Neural crest cell (in vitro differentiated cells): ENCODE measurements around the gene E2F1. TPM values are rescaled to one million over a fixed set of nuclear protein-coding genes. Genes with fewer than 3 reads are reported as not detected.
"Not testable (repeated sequence)": the region's sequence is repeated elsewhere in the genome, so short reads cannot be mapped to it uniquely, and the experiment has no call there.

ENCODE experiments used
- DNase-seq: peaks from one replicate; pipeline ENCODE4 v3.0.0; 2021; ENCODE audit warnings: low read depth, mixed read lengths, low spot score
- H3K27ac Mint-ChIP-seq: one replicate; pipeline ENCODE4 v1.8.0; 2021; ENCODE audit warnings: mild to moderate bottlenecking, mixed read lengths; ENCODE audit not compliant: unreplicated experiment
- H3K27me3 Mint-ChIP-seq: 2 replicates; pipeline ENCODE4 v1.8.0; 2021; ENCODE audit warnings: low read depth, mild to moderate bottlenecking, mixed read lengths
- H3K36me3 Mint-ChIP-seq: 2 replicates; pipeline ENCODE4 v1.8.0; 2021; ENCODE audit warnings: low read depth, mild to moderate bottlenecking, mixed read lengths
- H3K4me1 Mint-ChIP-seq: 2 replicates; pipeline ENCODE4 v1.8.0; 2021; ENCODE audit warnings: mixed read lengths
- H3K4me3 Mint-ChIP-seq: one replicate; pipeline ENCODE4 v1.8.0; 2021; ENCODE audit warnings: mild to moderate bottlenecking, mixed read lengths
- H3K9me3 Mint-ChIP-seq: 2 replicates; pipeline ENCODE4 v1.8.0; 2021; ENCODE audit warnings: mixed read lengths
- CTCF ChIP-seq: fragments of 200-600 bp; sonication (generic); conservative IDR thresholded peaks from 2 replicates; pipeline ENCODE4 v1.5.0; 2021; ENCODE audit warnings: antibody characterized with exemption, mild to moderate bottlenecking
- total RNA-seq: library from RNA; stranded (reverse); gene quantifications from 2 replicates; pipeline ENCODE4 v1.2.1, GENCODE V29; 2021

Gene E2F1
- total RNA-seq, 1 donor from 2014 or later: 94.9 TPM

- Mint-ChIP-seq H3K4me1 (peaks cover 29% of the 10 kb centered on the region), H3K27ac (no peak overlapping the region), H3K27me3 (peaks cover 3% of the 10 kb centered on the region), H3K9me3 (no peaks in the 10 kb centered on the region), H3K36me3 (peaks cover 10% of the 10 kb centered on the region), H3K4me3 (peak overlapping the region; percentile 27)
- TF ChIP-seq CTCF: no peak
- no peak for DNase-seq
Observed at GRCh38 chr20:33650111-33650752, 36.0 kb downstream of the E2F1 start.

- Mint-ChIP-seq H3K4me1 (peaks cover 29% of the 10 kb centered on the region), H3K27me3 (peaks cover 3% of the 10 kb centered on the region), H3K36me3 (peaks cover 11% of the 10 kb centered on the region), H3K27ac (peak overlapping the region; percentile 79), H3K9me3 (no peaks in the 10 kb centered on the region), H3K4me3 (peak overlapping the region; percentile 54)
- no peak for DNase-seq
- TF ChIP-seq CTCF: no peak
Observed at GRCh38 chr20:33649201-33649681, 36.9 kb downstream of the E2F1 start.

GRCh38 chr20:33648396-33649004 is 37.7 kb downstream of the E2F1 start:
- Mint-ChIP-seq H3K9me3 (no peaks in the 10 kb centered on the region), H3K36me3 (peaks cover 11% of the 10 kb centered on the region), H3K27ac (peak overlapping the region; percentile 32), H3K4me3 (no peak overlapping the region), H3K4me1 (peaks cover 28% of the 10 kb centered on the region), H3K27me3 (peaks cover 3% of the 10 kb centered on the region)
- TF ChIP-seq CTCF: no peak
- DNase-seq: no peak

- no peak overlapping the region for H3K4me3 Mint-ChIP-seq
- TF ChIP-seq CTCF: no peak
Observed at GRCh38 chr20:33647603-33648395, 38.4 kb downstream of the E2F1 start.

GRCh38 chr20:33646959-33647602 is 39.1 kb downstream of the E2F1 start:
- not testable (repeated sequence) for H3K27me3 Mint-ChIP-seq, H3K9me3 Mint-ChIP-seq, DNase-seq, H3K4me3 Mint-ChIP-seq, H3K27ac Mint-ChIP-seq
- peaks cover 11% of the 10 kb centered on the region for H3K36me3 Mint-ChIP-seq
- H3K4me1 Mint-ChIP-seq: peaks cover 22% of the 10 kb centered on the region

More at GRCh38 chr20:33647603-33648395, 38.4 kb downstream of the E2F1 start:
- no peak for DNase-seq
- H3K27ac Mint-ChIP-seq: peak overlapping the region; percentile 62
- H3K9me3 Mint-ChIP-seq: no peaks in the 10 kb centered on the region
- no peaks in the 10 kb centered on the region for H3K27me3 Mint-ChIP-seq
- peaks cover 22% of the 10 kb centered on the region for H3K4me1 Mint-ChIP-seq
- H3K36me3 Mint-ChIP-seq: peaks cover 11% of the 10 kb centered on the region
